Cardiac fibroblast (primary cell): Measurements from ENCODE around the gene PCDHGA5.
A peak's percentile ranks its signal among the peaks of the same experiment; 100 is the strongest.

Source experiments
- DNase-seq, 2 donors: peaks; one replicate each; pipeline versions ENCODE4 v3.0.0 to v3.0.0-alpha.2; 2010; ENCODE audit warnings: low read depth in 2 of 2
- H3K4me3 ChIP-seq, 2 donors: replicated peaks in 1 of 2; 1 replicate in 1 of 2; 2 replicates in 1 of 2; pipeline ENCODE4 v1.5.1; 2011; ENCODE audit warnings: low read depth in 2 of 2, low read length in 2 of 2, mild to moderate bottlenecking in 2 of 2, moderate library complexity in 1 of 2
- CTCF ChIP-seq: IDR thresholded peaks from one replicate; pipeline ENCODE4 v1.5.1; 2011; ENCODE audit warnings: low read depth, mild to moderate bottlenecking, low read length, inconsistent platforms

The PCDHGA5 gene

GRCh38 chr5:141355641-141356040 lies 8.3 kb upstream of the PCDHGA5 start:
- peak overlapping the region in 1 of 2 donors; percentile 52 for H3K4me3 ChIP-seq
- TF ChIP-seq CTCF, result no peak

GRCh38 chr5:141356133-141356532 lies 7.8 kb upstream of the PCDHGA5 start:
- DNase-seq, result no peak
- no peak for TF ChIP-seq CTCF
- H3K4me3 ChIP-seq, result no peak overlapping the region

More at GRCh38 chr5:141355641-141356040, 8.3 kb upstream of the PCDHGA5 start:
- no peak for DNase-seq

- no peak overlapping the region for H3K4me3 ChIP-seq
- no peak for TF ChIP-seq CTCF
- DNase-seq, result no peak
These were observed 7.0 kb upstream of the PCDHGA5 start for GRCh38 chr5:141356950-141357349.

GRCh38 chr5:141359790-141360426 lies 4.1 kb upstream of the PCDHGA5 start, which contains the start of gene PCDHGB2:
Gene PCDHGB2, plus strand, starts transcription at chr5:141359994. Its CDS starts 142 bp downstream, at chr5:141360136.
- TF ChIP-seq CTCF, result peak; percentile 35
- H3K4me3 ChIP-seq, result peak within 1 kb of the TSS; percentile 9 to 43
- peak; percentile 47 to 70 for DNase-seq

GRCh38 chr5:141360685-141361084 lies 3.3 kb upstream of the PCDHGA5 start:
- H3K4me3 ChIP-seq, result no peak overlapping the region
- DNase-seq, result no peak
- no peak for TF ChIP-seq CTCF

GRCh38 chr5:141362719-141363118 lies 1.2 kb upstream of the PCDHGA5 start:
- no peak for TF ChIP-seq CTCF
- H3K4me3 ChIP-seq, result no peak overlapping the region
- no peak for DNase-seq
